HG02943 (cell line): ENCODE measurements around the gene CLSTN2.

ENCODE experiments used
- ATAC-seq: cut with Tn5 transposase; IDR thresholded peaks from one replicate; pipeline ENCODE4 v1.9.1; 2021; ENCODE audit warnings: mild to moderate bottlenecking, low read depth, moderate library complexity; ENCODE audit not compliant: unreplicated experiment

The CLSTN2 gene

DNA sequence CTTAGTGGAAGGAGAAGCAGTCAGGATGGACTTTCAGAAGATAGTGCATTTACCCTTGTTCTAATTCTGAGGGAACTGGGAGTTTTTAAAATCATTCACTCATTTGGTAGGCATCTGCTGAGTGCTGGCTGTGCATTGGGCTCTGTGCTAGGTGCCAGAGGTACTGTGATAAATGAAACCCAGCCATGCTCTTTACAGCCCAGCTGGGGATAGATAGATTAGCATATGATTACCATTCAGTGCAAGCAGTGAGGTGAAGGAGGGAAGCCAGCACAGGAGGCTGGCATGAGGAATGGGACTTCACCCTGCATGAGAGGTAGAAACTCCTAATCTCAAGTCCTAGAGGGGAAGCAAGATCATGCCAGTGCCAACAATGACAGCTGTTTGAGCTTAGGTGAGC is 381.0 kb downstream of the CLSTN2 start:
- ATAC-seq = no peak

DNA sequence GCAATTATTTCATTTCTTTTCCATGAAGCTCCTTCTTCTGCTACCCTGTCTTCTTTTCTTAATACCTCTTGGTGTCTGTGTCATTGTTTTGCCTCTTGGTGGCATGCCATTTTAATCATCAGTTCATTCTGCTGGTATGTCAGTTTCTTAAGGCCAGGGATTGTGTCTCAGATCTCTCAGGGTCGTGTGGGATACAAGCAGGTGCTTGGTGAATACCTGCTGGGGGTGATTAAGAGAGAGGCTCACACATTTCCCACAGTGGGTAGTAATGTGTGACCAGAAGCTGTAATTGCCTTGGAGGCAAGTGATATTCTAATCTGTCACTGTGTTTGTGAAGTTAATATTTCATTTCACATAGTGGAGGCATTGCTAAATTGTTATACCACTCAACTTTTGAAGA is 381.5 kb downstream of the CLSTN2 start:
- ATAC-seq = no peak

DNA sequence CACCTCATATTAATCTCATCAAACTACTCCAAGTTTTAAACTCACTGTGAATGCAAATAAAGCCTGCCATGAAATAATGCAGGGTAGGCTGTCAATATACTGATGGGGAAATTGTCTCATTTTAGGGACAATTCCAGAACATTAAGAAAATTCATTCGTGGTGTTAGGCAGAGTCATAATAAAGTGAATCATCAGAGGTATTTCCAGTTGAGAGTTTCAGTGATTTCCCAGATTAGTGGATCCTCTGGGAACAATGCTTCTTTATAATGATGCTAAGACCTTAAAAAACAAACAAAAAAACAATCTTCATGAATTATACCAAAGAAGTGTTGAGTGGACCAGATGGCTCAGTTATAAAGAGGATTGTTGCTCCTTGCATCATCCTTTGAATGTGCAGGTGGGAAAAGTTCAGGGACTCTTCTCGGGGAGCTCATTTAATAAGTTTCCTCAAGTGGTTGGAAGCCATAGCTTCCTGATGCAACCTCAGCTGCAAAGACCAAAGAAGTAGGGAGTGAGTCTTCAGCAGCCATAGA is 381.9 kb downstream of the CLSTN2 start:
- no peak for ATAC-seq

DNA sequence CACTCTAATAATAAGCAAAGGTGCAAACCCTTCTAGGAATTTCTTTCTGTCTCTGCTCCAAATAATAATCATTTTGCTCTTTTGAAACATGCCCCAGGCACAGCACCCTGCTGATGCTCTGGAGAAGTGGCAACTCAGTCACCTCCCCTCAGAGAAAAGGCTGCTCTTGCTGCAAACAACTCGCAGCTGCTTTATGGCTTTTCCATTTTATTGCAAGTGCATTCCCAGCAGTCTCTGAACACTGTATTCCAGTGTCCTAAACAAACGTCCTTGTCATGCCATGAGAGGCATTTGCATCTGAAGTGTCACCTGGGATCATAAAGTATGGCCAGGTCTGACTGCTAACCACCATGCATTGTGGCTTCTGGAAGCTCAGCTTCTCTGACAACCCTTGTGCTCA is 384.8 kb downstream of the CLSTN2 start:
- ATAC-seq = no peak

DNA sequence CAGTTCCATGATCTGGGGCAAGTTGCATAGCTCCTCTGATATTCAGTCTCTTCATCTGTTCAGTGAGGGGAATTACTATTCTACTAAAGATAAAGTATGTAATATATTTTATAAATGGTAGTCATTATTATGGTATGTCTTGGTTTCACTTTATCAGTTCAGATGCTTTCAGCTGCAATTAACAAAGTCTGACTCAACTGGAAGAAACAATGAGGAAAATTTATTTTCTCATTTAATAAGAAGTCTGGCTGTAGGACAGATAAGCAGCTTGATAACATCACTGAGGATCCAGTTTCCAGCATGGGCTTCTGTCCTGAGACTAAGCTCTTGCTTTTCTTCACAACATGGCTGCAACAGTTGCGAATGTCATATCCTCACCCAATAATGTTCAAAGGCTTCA is 388.6 kb downstream of the CLSTN2 start:
- no peak for ATAC-seq

DNA sequence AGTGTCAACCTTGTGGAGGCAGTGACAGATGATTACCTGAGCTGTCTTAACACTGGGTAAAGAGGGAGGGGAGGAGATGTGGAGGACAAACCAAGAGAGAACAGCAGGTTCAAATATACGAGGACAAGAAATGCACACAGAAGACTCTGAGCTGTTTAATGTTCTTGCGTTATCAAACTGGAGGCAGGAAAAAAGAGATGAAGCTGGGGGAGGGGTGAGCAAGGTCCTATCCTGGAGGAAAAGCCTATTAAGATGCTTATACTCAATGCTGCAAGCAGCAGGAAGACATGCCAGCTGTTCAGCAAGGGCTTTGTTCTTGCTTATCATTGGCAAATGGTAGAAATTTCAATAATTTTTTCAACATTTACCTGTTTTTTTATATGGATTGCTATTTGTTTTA is 397.1 kb downstream of the CLSTN2 start:
- no peak for ATAC-seq

DNA sequence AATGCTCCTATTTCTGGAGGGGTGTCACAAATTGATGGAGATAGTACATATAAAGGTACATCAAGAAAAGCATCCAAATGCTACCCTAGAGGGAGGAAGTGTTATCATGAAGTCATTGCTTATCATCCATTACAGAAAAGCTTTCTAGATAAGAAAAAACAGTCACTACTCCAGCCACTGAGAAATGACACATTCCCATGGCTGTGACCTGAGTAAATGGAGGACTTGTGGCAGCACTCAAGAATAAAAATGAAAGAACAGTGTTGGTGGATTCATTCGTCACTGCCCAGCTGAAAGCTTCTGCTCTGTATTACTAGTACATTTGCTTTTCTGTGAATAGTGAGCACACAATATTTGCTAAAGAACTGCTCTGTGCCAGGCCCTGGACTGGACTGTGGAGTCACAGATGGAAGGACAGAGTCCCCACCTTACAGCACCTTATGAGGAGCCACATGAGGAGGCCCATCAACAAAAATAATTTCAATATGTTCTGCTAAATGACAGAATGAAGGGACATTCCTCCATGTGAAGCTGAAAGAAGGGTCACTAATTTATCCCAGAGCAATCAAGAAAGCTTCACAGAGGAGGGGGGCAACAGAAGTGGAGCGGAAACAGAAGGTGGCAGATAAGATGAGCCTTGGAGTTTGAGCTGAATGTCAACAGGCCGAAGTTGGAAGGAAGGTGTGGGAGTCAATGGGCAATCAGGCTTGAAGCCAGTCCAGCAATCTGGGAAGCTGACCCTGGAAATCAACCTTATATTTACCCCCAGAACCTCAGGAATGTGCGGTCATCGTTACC is 399.3 kb downstream of the CLSTN2 start:
- no peak for ATAC-seq

DNA sequence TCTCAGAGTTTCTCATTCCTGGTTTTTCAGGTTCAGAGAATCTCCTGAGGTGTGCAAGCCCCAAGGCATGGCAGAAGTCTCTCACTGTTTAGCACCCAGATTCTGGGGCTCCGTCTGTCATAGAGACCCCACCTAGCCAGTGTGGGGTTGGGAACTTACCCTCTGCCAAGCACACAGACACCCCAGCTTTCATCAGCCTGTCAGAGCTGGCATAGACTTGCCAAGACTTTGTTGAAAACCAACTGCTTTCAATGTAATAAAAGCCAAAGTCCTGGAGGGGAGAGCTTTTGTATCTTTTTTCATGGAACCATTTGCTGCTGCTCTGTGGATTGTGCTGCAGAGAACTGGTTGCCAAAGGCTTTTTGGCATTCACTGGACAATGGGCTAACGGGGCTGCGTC is 401.5 kb downstream of the CLSTN2 start:
- no peak for ATAC-seq

DNA sequence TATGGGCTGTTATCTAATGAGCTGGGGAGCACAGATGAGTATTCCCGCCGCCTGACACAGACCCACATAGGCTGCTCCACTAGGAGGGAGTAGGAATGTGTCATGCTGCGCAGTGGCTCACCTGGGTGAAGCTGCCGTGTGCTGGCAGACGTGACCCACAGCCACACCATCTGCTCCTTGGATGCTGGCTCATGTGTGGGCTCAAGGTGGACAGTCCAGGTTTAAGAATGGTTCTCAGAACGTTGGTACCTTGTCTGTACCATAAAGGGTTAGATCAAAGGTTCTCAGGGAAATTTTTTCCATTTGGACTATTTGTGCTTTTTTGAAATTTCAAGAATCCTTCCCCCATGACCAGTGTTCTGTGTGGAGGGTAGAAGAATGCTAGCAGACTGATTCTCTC is 403.9 kb downstream of the CLSTN2 start:
- ATAC-seq = no peak

DNA sequence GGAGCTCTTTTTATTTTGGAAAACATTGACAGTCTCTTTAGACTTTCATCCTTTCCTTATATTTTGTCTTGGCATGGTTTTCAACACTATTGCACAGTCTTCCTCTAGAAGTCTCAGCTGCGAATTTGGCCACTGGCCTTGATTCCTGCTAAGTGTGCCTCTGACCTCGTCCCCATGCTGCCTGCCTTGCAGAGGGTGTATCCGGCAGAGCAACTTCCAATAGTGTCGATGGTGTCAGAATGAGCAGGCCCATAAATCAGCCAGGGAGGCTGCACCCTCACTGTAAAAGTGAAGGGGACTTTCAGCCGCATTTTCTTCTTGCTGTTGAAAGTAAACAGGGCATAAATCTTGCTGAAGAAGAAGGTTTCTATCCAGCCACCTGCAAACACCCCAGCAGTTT is 406.2 kb downstream of the CLSTN2 start:
- ATAC-seq = no peak

DNA sequence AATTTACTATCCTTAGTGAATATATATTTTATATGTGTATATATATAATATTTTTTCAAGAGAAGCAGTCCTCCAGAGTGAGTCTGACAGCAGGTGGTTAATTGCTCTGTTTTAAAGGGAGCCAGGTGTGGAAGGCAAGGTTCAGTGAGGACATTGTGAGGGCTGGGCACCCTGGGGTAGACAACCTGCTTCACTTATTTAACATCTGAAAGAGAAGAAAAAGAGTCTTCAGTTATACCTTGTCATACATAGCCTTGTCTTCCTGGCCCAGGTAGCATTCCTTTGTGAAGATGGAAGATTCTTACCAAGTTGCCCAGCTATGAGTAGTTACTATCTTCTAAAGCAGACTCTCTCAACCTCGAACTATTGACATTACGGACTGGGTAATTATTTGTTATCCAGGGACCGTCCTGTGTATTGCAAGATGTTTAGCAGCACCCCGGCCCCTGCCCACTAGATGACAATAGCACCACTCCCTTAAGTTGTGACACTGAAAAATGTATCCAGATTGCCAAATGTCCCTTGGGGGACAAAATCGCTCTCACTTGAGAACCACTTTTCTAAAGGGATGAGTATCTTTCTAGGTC is 406.9 kb downstream of the CLSTN2 start:
- ATAC-seq = no peak

DNA sequence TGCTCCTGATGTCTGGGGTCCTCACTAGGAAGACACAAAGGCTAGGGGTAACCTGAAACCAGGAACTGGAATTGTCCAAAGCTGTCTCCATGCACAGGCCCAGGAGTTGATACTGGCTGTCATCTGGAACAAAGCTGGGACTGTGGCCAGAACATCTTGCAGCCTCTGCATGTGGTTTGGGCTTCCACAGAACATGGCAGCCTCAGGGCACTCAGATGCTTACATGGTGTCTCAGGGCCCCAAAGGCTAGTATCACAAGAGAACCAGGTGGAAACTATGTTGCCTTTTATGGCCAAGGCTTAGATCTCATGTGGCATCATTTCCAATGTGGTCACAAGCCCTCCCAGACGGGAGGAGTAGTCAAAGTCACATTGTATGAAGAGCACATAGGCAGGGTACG is 407.7 kb downstream of the CLSTN2 start:
- ATAC-seq = no peak

DNA sequence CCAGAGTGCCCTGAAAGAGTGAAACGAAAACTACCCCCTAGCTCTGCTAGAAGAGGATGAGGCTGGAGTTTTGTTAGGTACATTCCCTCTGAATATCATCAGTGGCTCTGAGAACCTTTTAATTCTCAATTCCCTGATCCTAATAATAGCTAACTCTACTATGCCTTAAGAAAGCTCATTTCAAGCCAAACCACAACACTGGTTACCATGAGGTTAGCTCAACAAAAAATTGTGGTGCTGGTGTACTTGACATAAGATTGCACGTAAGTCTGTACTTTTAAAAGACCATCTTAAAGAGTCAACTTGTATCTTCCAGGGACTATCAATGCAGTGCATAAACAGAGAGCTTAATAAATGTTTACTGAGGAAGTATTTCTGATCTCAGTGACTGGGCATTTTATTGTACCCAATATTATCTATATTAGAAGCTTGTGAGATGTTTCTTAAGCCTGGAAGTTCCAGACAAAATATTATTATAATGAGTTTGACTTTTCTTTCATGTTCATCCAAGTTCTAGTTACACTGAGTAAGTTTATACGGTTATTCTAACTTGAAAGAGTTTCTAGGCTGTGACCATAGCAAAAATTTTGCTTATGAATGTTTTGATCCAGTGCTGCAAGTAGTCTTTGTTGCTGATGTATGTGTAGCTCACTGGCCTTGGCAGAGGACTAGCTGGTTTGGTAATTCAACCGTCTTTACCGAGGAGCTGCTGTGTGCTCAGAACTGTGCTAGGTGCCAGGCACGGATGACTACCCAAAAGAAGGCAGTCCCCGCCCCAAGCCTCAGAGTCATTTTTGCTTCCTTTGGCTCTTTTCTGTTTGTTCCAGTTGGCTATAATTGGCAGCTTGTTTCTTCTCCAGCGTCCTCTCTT is 408.5 kb downstream of the CLSTN2 start:
- ATAC-seq = no peak

DNA sequence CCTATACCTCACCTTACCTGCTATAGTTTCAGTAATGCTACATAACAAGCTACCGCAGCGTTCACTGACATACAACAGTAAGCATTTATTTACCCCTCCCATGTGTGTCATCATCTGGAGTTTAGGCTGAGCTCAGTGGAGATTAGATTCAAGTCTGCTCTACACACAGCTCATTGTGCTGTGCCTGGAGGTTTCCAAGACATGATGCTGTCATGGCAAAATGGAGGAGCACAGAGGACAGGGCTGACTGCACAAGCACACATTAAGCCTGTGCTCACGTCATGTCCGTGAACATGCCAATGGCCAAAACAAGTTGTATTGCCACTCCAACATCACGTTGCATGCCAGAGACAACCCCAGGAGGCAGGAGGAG is 409.1 kb downstream of the CLSTN2 start:
- no peak for ATAC-seq

DNA sequence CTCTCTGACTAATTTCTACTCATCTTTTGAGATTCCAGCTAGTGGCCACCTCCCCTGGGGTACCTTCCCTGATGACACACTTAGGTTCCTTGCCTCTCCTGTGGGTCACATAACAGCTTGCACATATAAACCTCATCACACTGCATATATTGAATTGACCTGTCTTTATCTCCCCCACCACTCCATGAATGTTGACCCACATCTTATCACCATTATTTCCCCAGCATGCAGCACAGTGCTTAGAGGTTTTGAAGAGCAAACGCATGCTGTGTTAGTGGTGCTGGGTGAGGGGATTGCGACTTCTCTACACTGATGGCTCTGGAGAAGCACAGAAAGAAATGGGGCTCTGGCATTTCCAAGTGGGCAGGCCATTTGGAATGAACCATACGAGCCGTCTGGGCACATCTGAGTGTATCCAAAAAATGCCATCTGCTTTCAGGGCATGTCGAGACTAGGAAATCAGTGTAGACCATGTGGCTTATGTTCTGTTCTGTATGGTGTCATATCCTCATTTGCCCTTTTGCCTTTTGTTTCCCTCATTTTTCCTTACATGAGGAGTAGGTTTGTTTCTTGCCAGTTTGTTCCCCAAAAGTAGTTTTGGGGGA is 409.7 kb downstream of the CLSTN2 start:
- no peak for ATAC-seq

DNA sequence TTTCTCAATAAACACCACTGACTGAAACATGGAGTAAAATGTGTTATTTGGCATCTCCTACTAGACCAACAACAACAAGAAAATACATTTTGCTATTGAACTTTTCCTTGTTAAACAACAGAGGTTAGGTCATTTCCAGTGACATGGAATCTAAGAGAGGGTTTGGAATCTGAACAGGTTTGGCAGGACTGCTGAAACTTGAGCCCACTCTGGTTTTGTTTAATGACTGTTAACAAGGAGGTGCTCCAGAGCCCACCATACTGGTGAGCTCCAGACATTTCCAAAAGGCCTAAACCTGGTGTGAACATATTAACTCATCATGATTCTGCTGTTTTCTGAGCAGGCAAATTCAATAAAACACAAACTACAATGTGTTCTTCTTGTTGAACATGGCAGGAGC is 412.2 kb downstream of the CLSTN2 start:
- no peak for ATAC-seq

DNA sequence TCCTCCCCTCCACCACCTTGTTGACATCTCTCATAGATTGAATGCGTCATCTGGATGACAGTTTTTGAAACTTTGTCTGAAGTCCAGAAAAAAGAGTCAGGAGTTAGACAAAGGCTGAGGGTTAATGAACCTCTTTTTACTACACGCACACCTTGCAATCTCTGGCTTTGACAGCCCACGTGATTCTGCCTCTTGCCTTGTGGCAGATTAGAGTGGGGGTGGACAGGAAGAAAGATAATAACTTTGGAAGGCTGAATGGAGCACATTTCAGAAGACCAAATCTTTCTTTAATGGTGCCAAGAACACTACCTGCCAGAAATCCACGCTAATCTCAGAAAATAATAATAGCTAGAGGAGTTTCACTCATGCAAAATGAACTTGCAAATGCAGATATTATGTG is 415.0 kb downstream of the CLSTN2 start:
- ATAC-seq = no peak

DNA sequence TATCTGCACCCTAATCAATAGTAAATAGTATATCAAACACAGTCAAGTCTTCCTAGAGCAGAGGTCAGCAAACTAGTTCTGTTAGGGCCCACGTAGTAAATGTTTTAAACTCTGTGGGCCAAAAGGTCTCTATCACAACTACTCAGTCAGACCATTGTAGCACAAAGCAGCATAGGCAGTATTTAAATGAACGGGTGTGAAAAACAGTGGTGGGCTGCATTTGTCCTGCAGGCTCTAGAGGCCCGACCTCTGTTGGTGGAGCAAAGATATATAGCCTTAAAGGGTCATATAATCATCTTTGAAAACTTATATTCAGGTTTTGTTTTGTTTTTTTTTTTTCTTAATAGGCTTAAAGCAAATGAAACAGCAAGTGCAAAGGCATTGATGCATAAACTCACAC is 416.5 kb downstream of the CLSTN2 start:
- no peak for ATAC-seq

DNA sequence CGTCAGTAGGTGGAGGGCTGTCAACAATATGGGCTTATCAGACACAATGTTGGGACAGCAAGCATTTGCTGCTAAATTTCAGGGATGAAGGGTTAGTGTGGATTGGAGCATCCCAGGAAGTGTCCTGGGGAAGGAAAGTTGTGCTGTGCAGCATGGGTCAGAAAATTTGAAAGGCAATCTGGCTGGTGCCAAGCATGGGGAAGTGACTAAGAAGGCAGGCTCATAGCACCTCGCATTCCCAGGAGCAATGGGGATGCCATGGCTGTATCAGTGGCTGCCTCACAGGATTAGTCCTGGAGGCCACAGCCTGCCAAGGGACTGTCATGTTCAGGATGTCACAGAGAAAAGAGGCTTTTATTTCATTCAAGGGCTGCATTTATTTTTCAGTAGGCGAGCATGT is 420.5 kb downstream of the CLSTN2 start:
- ATAC-seq = no peak

DNA sequence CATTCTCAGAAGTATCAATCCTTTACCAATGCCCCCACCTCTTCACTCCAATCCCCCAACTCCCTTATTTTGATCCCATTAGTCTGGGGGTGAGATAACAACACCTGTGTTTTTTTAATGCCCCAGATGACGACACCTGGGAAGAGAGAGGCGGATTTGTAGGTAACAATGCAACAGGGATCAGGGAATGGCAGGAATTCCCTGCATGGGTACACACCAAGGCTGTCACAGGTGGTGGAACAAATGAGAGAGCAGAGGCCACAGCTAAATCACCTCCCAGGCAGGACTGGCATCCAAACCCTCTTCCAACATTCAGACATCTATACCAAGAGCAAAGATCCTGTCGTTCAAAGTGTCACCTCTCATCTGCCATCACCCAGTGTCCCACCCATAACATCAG is 423.7 kb downstream of the CLSTN2 start:
- ATAC-seq = no peak
